HG03175 (cell line): ENCODE data around the gene FGFR3.

Experiments used
- ATAC-seq: cut with Tn5 transposase; IDR thresholded peaks from one replicate; pipeline ENCODE4 v1.9.1; 2021; ENCODE audit warnings: mild to moderate bottlenecking, moderate library complexity; ENCODE audit not compliant: unreplicated experiment

Gene FGFR3

DNA sequence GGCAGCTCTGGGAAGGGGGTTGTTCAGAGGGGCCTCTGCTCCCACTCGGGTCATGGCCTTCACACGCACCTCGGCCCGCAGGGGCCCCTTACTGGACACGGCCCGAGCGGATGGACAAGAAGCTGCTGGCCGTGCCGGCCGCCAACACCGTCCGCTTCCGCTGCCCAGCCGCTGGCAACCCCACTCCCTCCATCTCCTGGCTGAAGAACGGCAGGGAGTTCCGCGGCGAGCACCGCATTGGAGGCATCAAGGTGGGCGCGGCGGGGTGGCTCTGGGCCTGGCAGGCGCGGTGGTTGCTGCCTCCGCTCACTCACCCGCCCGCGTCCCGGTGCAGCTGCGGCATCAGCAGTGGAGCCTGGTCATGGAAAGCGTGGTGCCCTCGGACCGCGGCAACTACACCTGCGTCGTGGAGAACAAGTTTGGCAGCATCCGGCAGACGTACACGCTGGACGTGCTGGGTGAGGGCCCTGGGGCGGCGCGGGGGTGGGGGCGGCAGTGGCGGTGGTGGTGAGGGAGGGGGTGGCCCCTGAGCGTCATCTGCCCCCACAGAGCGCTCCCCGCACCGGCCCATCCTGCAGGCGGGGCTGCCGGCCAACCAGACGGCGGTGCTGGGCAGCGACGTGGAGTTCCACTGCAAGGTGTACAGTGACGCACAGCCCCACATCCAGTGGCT lies 8.3 kb downstream of the FGFR3 start:
- ATAC-seq, result no peak

DNA sequence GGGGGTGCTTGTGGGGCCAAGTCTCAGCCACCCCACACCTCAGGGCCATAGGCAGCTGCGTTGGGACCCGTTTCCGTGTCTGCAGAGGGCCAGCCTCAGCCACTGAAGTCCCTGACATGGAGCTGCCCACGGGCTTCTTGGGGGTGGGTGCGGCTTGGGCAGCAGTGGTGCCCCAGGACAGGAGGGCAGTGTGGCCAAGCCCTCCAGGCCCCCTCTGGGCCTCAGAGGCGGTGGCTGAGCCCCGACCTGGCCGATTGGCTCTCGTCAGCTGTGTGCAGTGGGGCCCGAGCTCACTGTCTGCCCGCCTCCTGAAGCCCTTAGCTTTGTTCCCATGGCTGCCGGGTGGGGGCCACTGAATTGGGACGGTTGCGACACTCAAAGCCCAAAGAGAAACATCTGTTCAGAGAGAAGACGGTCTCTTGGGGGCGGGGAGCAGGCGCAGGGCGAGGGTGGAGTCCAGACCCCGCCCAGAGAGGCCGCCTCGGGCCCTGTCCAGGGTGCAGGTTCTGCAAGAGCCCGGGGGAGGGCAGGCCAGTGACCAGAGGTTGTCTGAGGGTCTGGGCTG lies 9.1 kb downstream of the FGFR3 start:
- ATAC-seq, result no peak

DNA sequence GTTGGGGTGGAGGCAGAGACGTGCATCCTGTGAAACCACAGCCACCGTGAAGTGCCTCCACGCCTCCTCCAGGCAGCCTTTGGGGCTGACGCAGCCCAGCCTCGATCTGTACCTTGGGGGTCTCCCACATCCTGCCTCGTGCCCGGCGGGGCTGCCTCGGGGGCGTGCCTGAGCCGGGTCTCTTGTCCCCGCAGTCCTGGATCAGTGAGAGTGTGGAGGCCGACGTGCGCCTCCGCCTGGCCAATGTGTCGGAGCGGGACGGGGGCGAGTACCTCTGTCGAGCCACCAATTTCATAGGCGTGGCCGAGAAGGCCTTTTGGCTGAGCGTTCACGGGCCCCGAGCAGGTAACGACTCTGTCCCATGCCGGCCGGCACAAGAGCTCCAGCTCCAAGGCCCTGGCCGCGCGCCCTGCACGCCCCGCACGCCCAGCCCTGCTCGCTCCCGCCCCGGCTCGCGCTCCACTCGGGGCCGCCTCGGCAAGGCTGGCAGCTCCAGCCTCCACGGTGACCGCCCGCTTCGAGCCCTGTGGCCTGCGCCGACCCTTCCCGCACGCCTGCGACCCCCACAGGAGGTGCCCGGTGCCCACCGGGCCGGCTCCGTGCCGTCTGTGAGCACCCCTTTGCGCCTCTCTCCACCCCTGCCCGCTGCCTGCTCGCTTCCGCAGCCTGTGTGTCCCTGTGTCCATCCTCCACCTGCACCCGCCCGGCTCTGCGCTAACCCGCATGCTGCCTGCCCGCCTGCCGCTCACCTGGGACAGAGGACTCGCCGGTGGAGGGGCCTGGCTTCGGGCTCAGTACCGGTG lies 9.8 kb downstream of the FGFR3 start:
- no peak for ATAC-seq

GRCh38 chr4:1803523-1804423 lies 10.7 kb downstream of the FGFR3 start:
- ATAC-seq, result no peak

GRCh38 chr4:1804638-1805492 lies 11.8 kb downstream of the FGFR3 start:
- ATAC-seq, result no peak

DNA sequence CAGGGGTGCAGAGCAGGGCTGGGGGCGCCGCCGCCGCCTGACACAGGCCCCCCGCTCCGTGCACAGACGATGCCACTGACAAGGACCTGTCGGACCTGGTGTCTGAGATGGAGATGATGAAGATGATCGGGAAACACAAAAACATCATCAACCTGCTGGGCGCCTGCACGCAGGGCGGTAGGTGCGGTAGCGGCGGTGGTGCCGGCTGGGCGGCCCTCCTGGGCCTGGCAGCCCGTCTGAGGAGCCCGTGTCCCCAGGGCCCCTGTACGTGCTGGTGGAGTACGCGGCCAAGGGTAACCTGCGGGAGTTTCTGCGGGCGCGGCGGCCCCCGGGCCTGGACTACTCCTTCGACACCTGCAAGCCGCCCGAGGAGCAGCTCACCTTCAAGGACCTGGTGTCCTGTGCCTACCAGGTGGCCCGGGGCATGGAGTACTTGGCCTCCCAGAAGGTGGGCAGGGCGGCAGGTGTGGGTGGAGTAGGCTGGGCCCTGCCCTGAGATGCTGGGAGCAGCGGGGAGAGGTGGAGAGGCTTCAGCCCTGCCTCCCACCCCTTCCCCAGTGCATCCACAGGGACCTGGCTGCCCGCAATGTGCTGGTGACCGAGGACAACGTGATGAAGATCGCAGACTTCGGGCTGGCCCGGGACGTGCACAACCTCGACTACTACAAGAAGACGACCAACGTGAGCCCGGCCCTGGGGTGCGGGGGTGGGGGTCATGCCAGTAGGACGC lies 12.6 kb downstream of the FGFR3 start:
- no peak for ATAC-seq

- ATAC-seq, result no peak
Measured at GRCh38 chr4:1806223-1806564, 13.1 kb downstream of the FGFR3 start.

- ATAC-seq, result no peak
Measured at GRCh38 chr4:1806596-1807331, 13.7 kb downstream of the FGFR3 start.

GRCh38 chr4:1807332-1807777 lies 14.3 kb downstream of the FGFR3 start:
- ATAC-seq, result no peak

- ATAC-seq, result no peak
Measured at GRCh38 chr4:1808396-1808795, 15.3 kb downstream of the FGFR3 start.

GRCh38 chr4:1808851-1809753 lies 16.0 kb downstream of the FGFR3 start:
- ATAC-seq, result no peak

DNA sequence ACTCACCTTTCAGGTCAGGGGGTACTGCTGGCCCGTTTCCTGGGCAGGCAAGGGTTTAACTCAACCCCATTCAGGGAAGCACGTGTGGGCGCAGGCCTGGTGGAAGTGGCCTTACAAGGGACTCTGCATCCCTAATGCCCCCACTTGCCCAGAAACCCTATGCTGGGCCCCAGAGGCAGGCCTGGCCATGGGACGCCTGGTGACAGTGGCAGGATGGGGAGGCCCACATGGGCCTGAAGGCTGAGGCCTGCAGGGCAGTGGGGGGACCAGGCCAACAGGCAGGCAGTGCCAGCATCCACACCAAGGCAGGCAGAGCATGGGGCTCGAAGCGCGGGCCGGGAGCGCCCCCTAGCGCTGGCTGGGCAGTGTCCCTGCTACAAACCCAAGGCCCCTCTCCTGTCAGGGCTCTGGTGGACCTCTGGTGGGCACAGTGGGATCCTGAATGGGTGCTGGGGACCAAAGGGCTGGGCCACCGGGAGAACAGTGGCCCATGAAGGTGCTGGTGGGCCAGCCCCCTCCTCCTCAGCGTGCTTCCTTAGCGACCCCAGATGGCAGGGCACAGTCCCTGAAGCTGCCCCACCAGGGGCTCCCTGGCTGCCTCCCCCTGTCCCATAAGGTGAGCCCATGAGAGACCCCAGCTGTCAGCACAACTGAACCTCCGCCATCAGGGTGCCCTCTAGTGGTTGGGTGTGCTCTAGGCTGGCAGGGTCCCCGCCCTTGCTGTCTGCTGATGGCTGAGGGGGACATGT lies 16.8 kb downstream of the FGFR3 start:
- peak; percentile 55 for ATAC-seq

GRCh38 chr4:1810765-1811164 lies 17.7 kb downstream of the FGFR3 start:
- no peak for ATAC-seq

GRCh38 chr4:1812720-1813119 lies 19.6 kb downstream of the FGFR3 start:
- ATAC-seq, result no peak

DNA sequence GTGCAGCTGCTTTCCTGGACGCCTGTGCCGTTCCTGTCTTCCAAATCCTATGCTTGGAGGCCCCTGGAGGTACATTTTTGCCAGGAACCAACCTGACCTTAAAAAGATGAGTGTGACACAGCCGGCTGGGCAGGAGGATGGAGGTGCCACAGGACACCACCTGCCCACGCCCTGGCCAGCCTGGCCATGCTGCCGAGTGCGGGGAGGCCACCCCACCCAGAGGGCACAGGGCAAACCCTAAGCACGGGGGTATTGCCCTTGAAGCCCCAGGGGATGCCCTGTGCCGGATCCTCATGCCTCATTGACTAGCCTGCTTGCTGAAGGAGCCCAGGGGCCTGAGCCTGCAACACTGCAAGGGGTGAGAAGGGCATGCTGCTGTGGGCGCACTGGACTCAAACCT lies 20.1 kb downstream of the FGFR3 start:
- ATAC-seq, result no peak

GRCh38 chr4:1813915-1814314 lies 20.8 kb downstream of the FGFR3 start:
- no peak for ATAC-seq

DNA sequence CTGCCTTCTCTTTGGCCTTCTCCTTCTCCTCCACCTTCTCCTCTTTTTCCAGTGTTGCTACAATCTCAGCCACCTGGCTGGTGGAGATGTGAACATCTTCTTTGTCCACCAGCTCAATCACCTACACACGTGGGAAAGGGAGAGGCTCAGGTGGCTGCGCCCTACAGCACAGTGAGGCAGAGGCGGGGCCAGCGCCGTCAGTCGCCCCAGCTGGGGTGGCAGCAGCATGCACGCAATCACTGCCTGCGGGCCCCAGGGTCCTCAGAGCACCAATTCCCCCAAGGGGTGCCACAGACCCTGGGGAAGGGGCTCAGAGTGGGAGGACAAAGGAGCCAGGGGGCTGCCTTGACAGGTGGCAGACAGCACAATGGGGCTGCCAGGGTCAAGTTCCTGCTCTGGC lies 21.4 kb downstream of the FGFR3 start:
- ATAC-seq, result no peak
